Psoas muscle (tissue), 8 donors: ENCODE results near the gene ZNF524. TPM values are rescaled to one million over a fixed set of nuclear protein-coding genes. Genes with fewer than 3 reads are reported as not detected.

Experiments
- ATAC-seq, 4 donors: fragments of 200-7000 bp; cut with Tn5 transposase; one replicate each; pipeline ENCODE4 v1.9.1; 2020; ENCODE audit warnings: moderate library complexity in 3 of 4, mild to moderate bottlenecking in 2 of 4
- DNase-seq, 2 donors: peaks; one replicate each; pipeline ENCODE4 v3.0.0-alpha.2; 2020
- H3K27ac ChIP-seq: fragments of 200-600 bp; one replicate; pipeline ENCODE4 v1.8.0; 2022
- H3K27me3 ChIP-seq, 3 donors: fragments of 200-600 bp in 1 of 3; one replicate each; pipeline versions ENCODE4 v1.6.1 to v1.8.0; 2013 to 2022; ENCODE audit warnings: low read length in 2 of 3, mild to moderate bottlenecking in 2 of 3, moderate library complexity in 1 of 3; ENCODE audit not compliant: insufficient read depth in 3 of 3
- H3K36me3 ChIP-seq, 2 donors: fragments of 200-600 bp in 1 of 2; one replicate each; pipeline versions ENCODE4 v1.6.1 to v1.8.0; 2013 to 2022; ENCODE audit warnings: low read depth in 1 of 2, mild to moderate bottlenecking in 1 of 2, moderate library complexity in 1 of 2; ENCODE audit not compliant: insufficient read depth in 1 of 2
- H3K4me1 ChIP-seq: fragments of 200-600 bp; one replicate; pipeline ENCODE4 v1.8.0; 2022
- H3K4me3 ChIP-seq: fragments of 200-600 bp; one replicate; pipeline ENCODE4 v1.8.0; 2022; ENCODE audit warnings: mild to moderate bottlenecking
- H3K9me3 ChIP-seq: fragments of 200-600 bp; one replicate; pipeline ENCODE4 v1.8.0; 2022
- CTCF ChIP-seq: fragments of 200-600 bp; IDR thresholded peaks from one replicate; pipeline ENCODE4 v1.8.0; 2022; ENCODE audit warnings: antibody characterized with exemption
- WGBS, 3 donors: extraction: QIAGEN DNeasy Blood & Tissue Kit; methylation state at CpG; one replicate each; pipeline versions ENCODE4 v1.1.6 to v1.1.7; 2013; 5-methylcytosine and 5-hydroxymethylcytosine counted together
- intact Hi-C, 2 donors: fragments of 100-400 bp; cut with DNase I; formaldehyde crosslinking; loops; one replicate each; pipeline versions ENCODE4 v1.11.0 to v1.14.2; 2022
- polyA plus RNA-seq, 3 donors: library from polyadenylated mRNA; stranded (reverse); fragments of 200-250 nt; gene quantifications; one replicate each; pipeline ENCODE4 v1.2.3, GENCODE V29; 2013
- total RNA-seq, 4 donors: library from RNA; stranded (reverse); fragmentation: NEBNext Ultra II Directional in 2 of 4; extraction: Animal tissue kit (Norgen Biotek cat#: 25700) in 2 of 4; gene quantifications; one replicate each; pipeline versions ENCODE4 v1.2.1 to v1.2.4, GENCODE V29; 2021 to 2023
- donor health status: healthy with polysubstance abuse.
- donor health status: DM: no; HTN: no; CAD: no; lungs with moderate emphysema.
- donor health status: Bipolar disorder and iron deficiency.
- donor health status: healthy.
- donor health status: DM: yes; HTN: yes; CAD: no.
- donor health status: DM: no; HTN: no; CAD: no.
- donor health status: DM: no; HTN: no; CAD: no.
- donor health status: DM: yes; HTN: yes; CAD: no.

Gene ZNF524
- total and polyA plus RNA-seq, 7 donors: 21.4 to 52.5 (median 32.0) TPM

- DNase-seq: no peak
- Histone ChIP-seq H3K4me3 (peak overlapping the region; percentile 87), H3K36me3 (peaks cover 0 to 16% of the 10 kb centered on the region in 2 donors), H3K9me3 (no peaks in the 10 kb centered on the region), H3K27ac (peak overlapping the region; percentile 79), H3K27me3 (no peaks in the 10 kb centered on the region), H3K4me1 (peaks cover 44% of the 10 kb centered on the region)
- ATAC-seq: no peak
- intact Hi-C loops: no loop called here
- no peak for TF ChIP-seq CTCF
- WGBS, 3 donors: 81 to 83% (median 82%) methylated on average over 28 of the region's 28 CpGs
These were observed 44.9 kb downstream of the ZNF524 start for GRCh38 chr19:55644842-55645511.

GRCh38 chr19:55645512-55645881 lies 45.4 kb downstream of the ZNF524 start:
- Histone ChIP-seq H3K4me3 (no peak overlapping the region), H3K36me3 (peaks cover 0 to 17% of the 10 kb centered on the region in 2 donors), H3K4me1 (peaks cover 39% of the 10 kb centered on the region), H3K27me3 (no peaks in the 10 kb centered on the region), H3K27ac (no peak overlapping the region), H3K9me3 (no peaks in the 10 kb centered on the region)
- DNase-seq: peak in 1 of 2 donors; percentile 14
- intact Hi-C loops: no loop called here
- no peak for ATAC-seq
- WGBS, 3 donors: 61 to 74% (median 68%) methylated on average over 5 of the region's 5 CpGs
- no peak for TF ChIP-seq CTCF

DNA sequence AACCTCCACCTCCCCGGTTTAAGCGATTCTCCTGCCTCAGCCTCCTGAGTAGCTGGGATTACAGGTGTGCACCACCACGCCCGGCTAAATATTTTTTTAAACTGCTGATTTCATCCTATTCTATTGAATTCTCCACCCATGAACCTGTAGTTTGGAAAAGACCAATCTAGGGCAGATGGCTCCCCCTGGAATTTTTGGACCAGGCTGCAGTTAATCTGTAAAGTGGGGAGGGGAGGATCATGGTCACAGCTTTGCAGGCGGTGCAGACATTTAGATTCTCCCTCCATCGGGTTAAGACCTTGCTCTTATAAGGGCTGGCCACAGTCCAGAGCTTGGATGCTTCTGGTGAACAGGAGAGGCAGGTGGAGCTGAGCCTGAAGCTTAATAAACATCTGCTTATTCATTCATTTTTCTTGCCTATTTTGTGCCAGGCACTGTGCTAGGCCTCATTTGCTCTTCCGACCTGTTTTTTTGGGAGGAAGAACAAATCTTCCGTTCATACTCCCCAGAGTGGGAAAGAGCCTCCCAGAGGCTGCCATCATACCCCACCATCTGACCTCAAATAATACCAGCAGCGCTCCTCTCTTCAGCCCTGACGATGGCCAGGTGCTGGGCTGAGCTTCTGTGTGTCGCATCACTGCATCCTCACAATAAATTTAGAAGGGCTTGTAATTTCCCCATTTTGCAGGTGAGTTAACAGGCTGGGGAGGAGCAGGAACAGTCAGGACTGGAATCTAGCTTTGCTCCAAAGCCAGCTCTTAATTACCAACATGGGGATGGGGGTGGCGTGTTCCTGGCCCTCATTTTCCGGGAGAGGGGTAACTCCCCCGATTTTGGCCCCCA lies 47.0 kb downstream of the ZNF524 start:
- H3K4me3 ChIP-seq: peak overlapping the region; percentile 94
- TF ChIP-seq CTCF: no peak
- ATAC-seq (no peak), DNase-seq (peak in 1 of 2 donors; percentile 31)
- peaks cover 0 to 22% of the 10 kb centered on the region in 2 donors for H3K36me3 ChIP-seq
- peaks cover 35% of the 10 kb centered on the region for H3K4me1 ChIP-seq
- no peaks in the 10 kb centered on the region for H3K9me3 ChIP-seq
- WGBS, 3 donors: 38 to 43% (median 40%) methylated on average over 14 of the region's 14 CpGs
- H3K27ac ChIP-seq: peak overlapping the region; percentile 80
- no peaks in the 10 kb centered on the region for H3K27me3 ChIP-seq
- intact Hi-C loops: no loop called here

- intact Hi-C loops: no loop called here
- peak within 1 kb of the TSS; percentile 80 for H3K27ac ChIP-seq
- peak; percentile 41 to 68 (median 54) for ATAC-seq
- peak; percentile 78 to 86 for DNase-seq
- WGBS, 3 donors: 1 to 2% (median 2%) methylated on average over 39 to 86 of the region's 87 CpGs
- H3K27me3 ChIP-seq: no peaks in the 10 kb centered on the region
- no peaks in the 10 kb centered on the region for H3K9me3 ChIP-seq
- peak within 1 kb of the TSS; percentile 94 for H3K4me3 ChIP-seq
- H3K36me3 ChIP-seq: peaks cover 0 to 22% of the 10 kb centered on the region in 2 donors
- no peak for TF ChIP-seq CTCF
- H3K4me1 ChIP-seq: peaks cover 29% of the 10 kb centered on the region
These were observed 47.9 kb downstream of the ZNF524 start, which contains the start of gene CCDC106 for GRCh38 chr19:55647732-55648584. Gene CCDC106 (plus strand): TSS chr19:55648212. CDS start chr19:55649047, 835 bp downstream.
